ENCODE measurements around the gene CAMK1D.

Gene CAMK1D

GRCh38 chr10:12829831-12830390 is 480.6 kb downstream of the CAMK1D start:
- Histone ChIP-seq H3K9ac (no peak overlapping the region), H3K4me1 (peaks cover 43% of the 10 kb centered on the region), H3K27ac (peak overlapping the region; percentile 15; the same call in 1 of the 2 replicates), H3K4me2 (peak overlapping the region; percentile 74), H3K27me3 (no peaks in the 10 kb centered on the region), H3K9me3 (no peaks in the 10 kb centered on the region), H3K36me3 (peaks cover 8% of the 10 kb centered on the region; the same call in 1 of the 2 replicates), H3K4me3 (no peak overlapping the region), H4K20me1 (no peaks in the 10 kb centered on the region)
- no peak for TF ChIP-seq Cebpa-rat (IDR thresholded peaks at IDR 0.05)

GRCh38 chr10:12832096-12832495 is 482.7 kb downstream of the CAMK1D start:
- H3K4me3 ChIP-seq: no peak overlapping the region
- TF ChIP-seq Cebpa-rat (IDR thresholded peaks at IDR 0.05): no peak
- H3K36me3 ChIP-seq: no peaks in the 10 kb centered on the region
- H3K27ac ChIP-seq: no peak overlapping the region
- no peaks in the 10 kb centered on the region for H3K9me3 ChIP-seq
- peaks cover 38% of the 10 kb centered on the region for H3K4me1 ChIP-seq
- no peak overlapping the region for H3K9ac ChIP-seq
- H3K4me2 ChIP-seq: no peak overlapping the region
- H3K27me3 ChIP-seq: no peaks in the 10 kb centered on the region
- no peaks in the 10 kb centered on the region for H4K20me1 ChIP-seq

- Histone ChIP-seq H3K4me3 (no peak overlapping the region), H3K27ac (no peak overlapping the region), H3K4me2 (no peak overlapping the region), H3K9me3 (no peaks in the 10 kb centered on the region), H3K4me1 (peaks cover 39% of the 10 kb centered on the region), H3K36me3 (no peaks in the 10 kb centered on the region), H3K9ac (no peak overlapping the region), H4K20me1 (no peaks in the 10 kb centered on the region), H3K27me3 (no peaks in the 10 kb centered on the region)
- no peak for TF ChIP-seq Cebpa-rat (IDR thresholded peaks at IDR 0.05)
These were observed 484.1 kb downstream of the CAMK1D start for GRCh38 chr10:12833451-12833850.

- H3K9me3 ChIP-seq: no peaks in the 10 kb centered on the region
- H3K36me3 ChIP-seq: no peaks in the 10 kb centered on the region
- no peak overlapping the region for H3K27ac ChIP-seq
- no peak overlapping the region for H3K9ac ChIP-seq
- H3K4me3 ChIP-seq: no peak overlapping the region
- H3K27me3 ChIP-seq: no peaks in the 10 kb centered on the region
- H3K4me1 ChIP-seq: peaks cover 43% of the 10 kb centered on the region
- H4K20me1 ChIP-seq: no peaks in the 10 kb centered on the region
- no peak for TF ChIP-seq Cebpa-rat (IDR thresholded peaks at IDR 0.05)
- H3K4me2 ChIP-seq: no peak overlapping the region
These were observed 484.8 kb downstream of the CAMK1D start for GRCh38 chr10:12834116-12834665.

GRCh38 chr10:12834721-12835120 is 485.4 kb downstream of the CAMK1D start:
- H3K27me3 ChIP-seq: no peaks in the 10 kb centered on the region
- no peak overlapping the region for H3K9ac ChIP-seq
- no peak for TF ChIP-seq Cebpa-rat (IDR thresholded peaks at IDR 0.05)
- H3K4me1 ChIP-seq: peaks cover 43% of the 10 kb centered on the region
- no peak overlapping the region for H3K4me2 ChIP-seq
- H3K4me3 ChIP-seq: no peak overlapping the region
- no peaks in the 10 kb centered on the region for H4K20me1 ChIP-seq
- no peaks in the 10 kb centered on the region for H3K36me3 ChIP-seq
- H3K27ac ChIP-seq: no peak overlapping the region
- no peaks in the 10 kb centered on the region for H3K9me3 ChIP-seq

- no peak overlapping the region for H3K4me2 ChIP-seq
- no peaks in the 10 kb centered on the region for H3K27me3 ChIP-seq
- H3K27ac ChIP-seq: no peak overlapping the region
These were observed 486.4 kb downstream of the CAMK1D start for GRCh38 chr10:12835709-12836108.

GRCh38 chr10:12838366-12838765 is 489.0 kb downstream of the CAMK1D start:
- H3K36me3 ChIP-seq: no peaks in the 10 kb centered on the region
- peak overlapping the region; percentile 65 for H3K4me2 ChIP-seq
- H3K9me3 ChIP-seq: no peaks in the 10 kb centered on the region
- H4K20me1 ChIP-seq: no peaks in the 10 kb centered on the region
- H3K4me1 ChIP-seq: peaks cover 40% of the 10 kb centered on the region
- no peak for TF ChIP-seq Cebpa-rat (IDR thresholded peaks at IDR 0.05)
- H3K9ac ChIP-seq: no peak overlapping the region
- H3K4me3 ChIP-seq: no peak overlapping the region
- H3K27ac ChIP-seq: no peak overlapping the region
- H3K27me3 ChIP-seq: no peaks in the 10 kb centered on the region

More at GRCh38 chr10:12835709-12836108, 486.4 kb downstream of the CAMK1D start:
- H3K9me3 ChIP-seq: no peaks in the 10 kb centered on the region
- peaks cover 43% of the 10 kb centered on the region for H3K4me1 ChIP-seq
- no peak overlapping the region for H3K4me3 ChIP-seq
- no peak for TF ChIP-seq Cebpa-rat (IDR thresholded peaks at IDR 0.05)
- no peaks in the 10 kb centered on the region for H4K20me1 ChIP-seq
- H3K9ac ChIP-seq: no peak overlapping the region
- no peaks in the 10 kb centered on the region for H3K36me3 ChIP-seq

- TF ChIP-seq Cebpa-rat (IDR thresholded peaks at IDR 0.05): no peak
- H3K4me3 ChIP-seq: no peak overlapping the region
- no peaks in the 10 kb centered on the region for H3K9me3 ChIP-seq
- no peaks in the 10 kb centered on the region for H4K20me1 ChIP-seq
- H3K27ac ChIP-seq: peak overlapping the region; percentile 59; the same call in 1 of the 2 replicates
- H3K27me3 ChIP-seq: no peaks in the 10 kb centered on the region
- peak overlapping the region; percentile 8; the same call in 1 of the 2 replicates for H3K9ac ChIP-seq
- peaks cover 40% of the 10 kb centered on the region for H3K4me1 ChIP-seq
- H3K36me3 ChIP-seq: no peaks in the 10 kb centered on the region
- H3K4me2 ChIP-seq: peak overlapping the region; percentile 65
These were observed 489.9 kb downstream of the CAMK1D start for GRCh38 chr10:12838995-12839927.

GRCh38 chr10:12839941-12840611 is 490.7 kb downstream of the CAMK1D start:
- peaks cover 40% of the 10 kb centered on the region for H3K4me1 ChIP-seq
- peak overlapping the region; percentile 65 for H3K4me2 ChIP-seq
- H3K9ac ChIP-seq: no peak overlapping the region
- no peak overlapping the region for H3K4me3 ChIP-seq
- no peaks in the 10 kb centered on the region for H4K20me1 ChIP-seq
- H3K27me3 ChIP-seq: no peaks in the 10 kb centered on the region
- no peak for TF ChIP-seq Cebpa-rat (IDR thresholded peaks at IDR 0.05)
- H3K27ac ChIP-seq: no peak overlapping the region
- H3K9me3 ChIP-seq: no peaks in the 10 kb centered on the region
- no peaks in the 10 kb centered on the region for H3K36me3 ChIP-seq
